ENCODE results near the gene ASPHD2.

ASPHD2 gene

DNA sequence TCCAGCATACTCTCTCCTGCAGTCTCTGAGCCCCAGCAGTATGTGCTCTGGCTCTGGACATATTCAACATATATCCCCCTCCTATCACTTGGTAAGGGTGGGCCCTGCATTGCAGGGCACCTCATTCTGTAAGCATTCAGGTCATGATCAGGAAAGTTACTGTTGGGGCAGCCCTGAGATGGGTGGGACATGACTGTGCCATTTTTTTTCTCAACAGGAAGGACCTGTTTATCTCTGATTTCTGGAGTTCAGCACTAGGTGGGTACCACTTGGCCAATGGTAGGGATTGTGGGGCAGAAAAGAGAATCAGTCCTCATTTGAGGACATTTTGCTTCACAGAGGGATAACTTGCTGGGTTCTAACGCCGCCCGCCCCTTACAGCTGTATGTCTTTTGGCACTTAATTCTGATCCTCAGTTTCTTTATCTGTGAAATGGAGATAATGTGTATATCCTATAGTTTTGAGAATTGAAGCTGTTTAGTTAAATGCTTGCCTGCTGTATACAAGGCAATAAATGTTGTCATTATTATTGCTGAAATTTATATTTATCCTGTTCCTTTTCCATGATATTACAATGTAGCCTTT lies 56.8 kb downstream of the ASPHD2 start:
- H3K36me3 ChIP-seq (ENCODE audit: insufficient read depth, low read length): peaks cover 55% of the 10 kb centered on the region
- H3K27ac ChIP-seq (ENCODE audit: low read depth, low read length): no peak overlapping the region
- H3K27me3 ChIP-seq (ENCODE audit: insufficient read depth, low read length): no peaks in the 10 kb centered on the region
- no peak overlapping the region for H3K4me3 ChIP-seq (ENCODE audit: low read length)
- H3K9ac ChIP-seq (ENCODE audit: low read depth, low read length): no peak overlapping the region
- H3K9me3 ChIP-seq (ENCODE audit: insufficient read depth, low read depth, low read length): no peaks in the 10 kb centered on the region
- 86% methylated on average over 3 of the region's 3 CpGs for WGBS
- H3K4me1 ChIP-seq (ENCODE audit: insufficient read depth, low read length): peaks cover 20% of the 10 kb centered on the region

DNA sequence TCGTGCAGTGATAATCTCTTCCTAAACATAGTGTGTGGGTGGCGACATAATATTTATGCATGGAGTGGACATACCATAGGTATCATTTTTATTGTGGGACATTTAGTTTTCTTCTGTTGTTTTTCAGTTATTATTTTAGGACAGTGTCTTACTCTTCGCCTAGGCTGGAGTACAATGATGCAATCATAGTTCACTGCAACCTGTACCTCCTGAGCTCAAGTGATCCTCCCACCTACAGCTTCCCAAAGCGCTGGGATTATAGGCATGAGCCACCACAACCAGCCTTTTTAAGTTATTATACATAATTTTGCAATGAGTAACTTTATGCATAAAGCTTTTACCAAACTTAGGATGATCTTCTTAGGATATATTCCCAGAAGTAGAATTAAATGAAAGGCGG lies 57.3 kb downstream of the ASPHD2 start:
- Histone ChIP-seq H3K4me1 (ENCODE audit: insufficient read depth, low read length) (peaks cover 18% of the 10 kb centered on the region), H3K9me3 (ENCODE audit: insufficient read depth, low read depth, low read length) (no peaks in the 10 kb centered on the region), H3K4me3 (ENCODE audit: low read length) (no peak overlapping the region), H3K27ac (ENCODE audit: low read depth, low read length) (no peak overlapping the region), H3K36me3 (ENCODE audit: insufficient read depth, low read length) (peaks cover 55% of the 10 kb centered on the region), H3K9ac (ENCODE audit: low read depth, low read length) (no peak overlapping the region), H3K27me3 (ENCODE audit: insufficient read depth, low read length) (no peaks in the 10 kb centered on the region)
- 93% methylated on average over 5 of the region's 5 CpGs for WGBS

DNA sequence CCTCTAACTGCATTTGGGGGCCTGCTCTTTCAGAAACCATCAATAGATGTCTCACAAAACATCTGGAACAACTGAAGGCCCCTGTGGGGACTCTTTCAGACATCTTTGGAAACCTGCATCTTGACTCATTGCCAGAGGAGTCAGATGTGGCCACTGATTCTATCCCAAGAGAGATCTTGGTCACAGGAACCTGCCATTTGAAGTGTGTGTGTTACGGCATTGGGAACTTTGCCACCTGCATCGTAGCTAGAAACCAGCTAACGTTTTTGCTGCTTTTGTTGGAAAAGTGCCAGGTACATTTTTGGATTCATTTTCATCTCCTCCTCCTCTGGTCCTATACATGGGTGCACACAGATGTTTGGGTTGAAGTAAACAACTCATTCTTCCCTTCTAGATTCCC lies 58.9 kb downstream of the ASPHD2 start:
- WGBS: 90% methylated on average over 3 of the region's 3 CpGs
- Histone ChIP-seq H3K36me3 (ENCODE audit: insufficient read depth, low read length) (peaks cover 66% of the 10 kb centered on the region), H3K27me3 (ENCODE audit: insufficient read depth, low read length) (no peaks in the 10 kb centered on the region), H3K27ac (ENCODE audit: low read depth, low read length) (no peak overlapping the region), H3K4me3 (ENCODE audit: low read length) (no peak overlapping the region), H3K9me3 (ENCODE audit: insufficient read depth, low read depth, low read length) (no peaks in the 10 kb centered on the region), H3K4me1 (ENCODE audit: insufficient read depth, low read length) (peaks cover 4% of the 10 kb centered on the region; the same call in 1 of the 2 replicates), H3K9ac (ENCODE audit: low read depth, low read length) (no peak overlapping the region)

DNA sequence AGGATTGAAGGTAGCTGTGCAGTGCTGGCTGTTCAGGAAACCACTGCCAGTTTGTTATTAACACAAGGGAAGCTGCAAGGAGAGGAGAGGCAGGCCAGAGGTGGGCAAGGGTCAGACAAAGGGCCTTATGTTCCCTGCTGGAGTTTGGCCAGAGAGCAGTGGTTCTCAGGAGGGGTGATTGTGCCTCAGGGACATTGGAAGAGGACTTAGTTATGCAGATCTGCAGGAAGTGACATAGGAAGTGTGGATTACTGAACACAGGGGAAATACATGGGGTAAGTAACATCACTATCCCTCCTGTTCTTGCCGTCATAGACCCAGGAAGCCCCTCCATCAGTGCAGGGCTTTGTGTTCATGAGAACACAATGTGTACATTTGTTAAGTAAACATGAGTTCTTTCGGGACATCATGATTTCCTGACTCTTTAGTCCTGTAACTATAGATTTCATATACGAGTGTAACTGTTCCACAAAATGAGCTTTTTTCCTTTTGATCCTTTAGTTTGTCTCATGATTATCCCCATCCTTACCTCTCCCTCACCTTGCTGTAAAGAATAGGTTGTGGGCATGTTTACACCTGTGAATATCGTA lies 60.5 kb downstream of the ASPHD2 start:
- H3K9ac ChIP-seq (ENCODE audit: low read depth, low read length): no peak overlapping the region
- peaks cover 2% of the 10 kb centered on the region; the same call in 1 of the 2 replicates for H3K4me1 ChIP-seq (ENCODE audit: insufficient read depth, low read length)
- H3K4me3 ChIP-seq (ENCODE audit: low read length): no peak overlapping the region
- H3K9me3 ChIP-seq (ENCODE audit: insufficient read depth, low read depth, low read length): no peaks in the 10 kb centered on the region
- H3K27me3 ChIP-seq (ENCODE audit: insufficient read depth, low read length): no peaks in the 10 kb centered on the region
- WGBS: 98% methylated on average over 4 of the region's 4 CpGs
- peaks cover 81% of the 10 kb centered on the region for H3K36me3 ChIP-seq (ENCODE audit: insufficient read depth, low read length)
- no peak overlapping the region for H3K27ac ChIP-seq (ENCODE audit: low read depth, low read length)

DNA sequence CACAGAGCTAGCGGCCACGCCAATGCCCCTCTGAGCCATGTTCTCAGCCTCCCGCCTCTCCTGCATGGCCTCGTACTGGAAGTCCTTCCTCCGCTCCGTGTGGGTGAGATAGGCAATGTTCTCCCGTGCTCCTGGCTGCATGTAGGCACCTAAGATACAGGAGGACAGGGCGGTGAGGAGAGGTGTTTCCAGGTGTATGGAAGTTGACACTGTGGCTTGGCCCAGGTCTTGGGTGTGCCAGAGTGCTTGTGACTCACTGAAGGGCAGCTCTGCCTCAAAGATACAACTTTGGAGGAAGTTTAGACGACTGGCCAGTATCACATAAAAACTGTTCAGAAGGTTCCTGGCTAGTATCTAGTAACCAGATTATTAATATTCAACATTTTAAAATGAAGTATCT lies 63.2 kb downstream of the ASPHD2 start:
- 94% methylated on average over 9 of the region's 9 CpGs for WGBS
- no peaks in the 10 kb centered on the region for H3K9me3 ChIP-seq (ENCODE audit: insufficient read depth, low read depth, low read length)

DNA sequence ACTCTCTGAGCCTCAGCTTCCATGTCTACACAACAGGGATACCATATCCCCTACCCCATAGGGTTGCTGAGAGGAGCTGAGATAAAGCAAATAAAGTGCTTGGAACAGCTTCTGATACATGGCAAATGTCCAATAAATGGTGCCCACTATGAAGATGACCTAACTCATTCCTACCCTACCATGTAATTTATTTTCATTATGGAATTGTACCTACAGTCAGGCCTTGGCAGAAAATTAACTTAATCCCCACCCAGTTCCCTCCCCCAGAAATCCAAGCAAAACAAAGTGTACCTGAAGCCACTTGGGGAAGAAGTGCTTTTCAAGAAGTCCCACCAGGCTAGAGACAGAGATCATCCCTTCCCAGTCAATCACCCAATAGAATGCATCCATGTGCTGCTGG lies 65.4 kb downstream of the ASPHD2 start:
- no peak overlapping the region for H3K4me3 ChIP-seq (ENCODE audit: low read length)
- no peaks in the 10 kb centered on the region for H3K4me1 ChIP-seq (ENCODE audit: insufficient read depth, low read length)
- no peak overlapping the region for H3K27ac ChIP-seq (ENCODE audit: low read depth, low read length)
- H3K36me3 ChIP-seq (ENCODE audit: insufficient read depth, low read length): peaks cover 93% of the 10 kb centered on the region
- H3K27me3 ChIP-seq (ENCODE audit: insufficient read depth, low read length): no peaks in the 10 kb centered on the region
- H3K9me3 ChIP-seq (ENCODE audit: insufficient read depth, low read depth, low read length): no peaks in the 10 kb centered on the region
- H3K9ac ChIP-seq (ENCODE audit: low read depth, low read length): no peak overlapping the region

More for the DNA sequence above, 63.2 kb downstream of the ASPHD2 start:
- H3K4me3 ChIP-seq (ENCODE audit: low read length): no peak overlapping the region
- no peaks in the 10 kb centered on the region for H3K27me3 ChIP-seq (ENCODE audit: insufficient read depth, low read length)
- H3K36me3 ChIP-seq (ENCODE audit: insufficient read depth, low read length): peaks cover 98% of the 10 kb centered on the region
- H3K9ac ChIP-seq (ENCODE audit: low read depth, low read length): no peak overlapping the region
- H3K27ac ChIP-seq (ENCODE audit: low read depth, low read length): no peak overlapping the region
- H3K4me1 ChIP-seq (ENCODE audit: insufficient read depth, low read length): no peaks in the 10 kb centered on the region

Data from HUES64 (cell line).